ENCODE measurements around the gene ZER1.
A peak's percentile ranks its signal among the peaks of the same experiment; 100 is the strongest.
"Not testable (repeated sequence)": the region's sequence is repeated elsewhere in the genome, so short reads cannot be mapped to it uniquely, and the experiment has no call there.

Gene ZER1

GRCh38 chr9:128786681-128787601 lies 15.2 kb upstream of the ZER1 start, which contains the start of gene TBC1D13:
TBC1D13 (plus strand) TSS chr9:128787253; CDS start chr9:128787354, 101 bp downstream.
- DNase-seq = peak; percentile 90

DNA sequence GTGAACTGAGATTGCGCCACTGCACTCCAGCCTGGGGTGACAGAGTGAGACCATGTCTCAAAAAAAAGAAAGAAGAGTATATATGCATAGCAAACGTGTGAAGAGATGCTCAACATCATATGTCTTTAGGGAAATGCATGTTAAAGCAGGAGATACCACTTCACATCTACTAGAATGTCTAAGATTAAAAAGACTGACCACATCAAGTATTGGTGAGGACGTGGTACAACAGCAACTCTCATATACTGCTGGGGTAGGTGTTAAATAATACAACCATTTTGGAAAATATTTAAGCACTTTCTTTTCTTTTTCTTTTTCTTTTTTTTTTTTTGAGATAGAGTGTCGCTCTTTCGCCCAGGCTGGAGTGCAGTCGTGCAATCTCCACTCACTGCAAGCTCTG lies 13.7 kb upstream of the ZER1 start:
- DNase-seq = no peak

DNA sequence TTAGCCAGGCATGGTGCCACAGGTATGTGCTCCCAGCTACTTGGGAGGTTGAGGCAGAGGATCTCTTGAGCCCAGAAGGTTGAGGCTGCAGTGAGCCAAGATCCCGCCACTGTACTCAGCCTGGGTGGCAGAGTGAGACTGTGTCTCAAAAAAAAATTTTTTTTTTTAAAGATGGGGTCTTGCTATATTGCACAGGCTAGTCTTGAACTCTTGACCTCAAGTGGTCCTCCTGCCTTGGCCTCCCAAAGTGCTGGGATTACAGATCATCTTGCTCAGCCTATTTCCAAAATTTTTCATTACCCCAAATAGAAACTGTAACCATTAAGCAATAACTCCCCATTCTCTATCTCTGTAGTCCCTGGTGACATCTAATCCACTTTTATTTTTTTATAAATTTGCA lies 10.9 kb upstream of the ZER1 start:
- DNase-seq = no peak

DNA sequence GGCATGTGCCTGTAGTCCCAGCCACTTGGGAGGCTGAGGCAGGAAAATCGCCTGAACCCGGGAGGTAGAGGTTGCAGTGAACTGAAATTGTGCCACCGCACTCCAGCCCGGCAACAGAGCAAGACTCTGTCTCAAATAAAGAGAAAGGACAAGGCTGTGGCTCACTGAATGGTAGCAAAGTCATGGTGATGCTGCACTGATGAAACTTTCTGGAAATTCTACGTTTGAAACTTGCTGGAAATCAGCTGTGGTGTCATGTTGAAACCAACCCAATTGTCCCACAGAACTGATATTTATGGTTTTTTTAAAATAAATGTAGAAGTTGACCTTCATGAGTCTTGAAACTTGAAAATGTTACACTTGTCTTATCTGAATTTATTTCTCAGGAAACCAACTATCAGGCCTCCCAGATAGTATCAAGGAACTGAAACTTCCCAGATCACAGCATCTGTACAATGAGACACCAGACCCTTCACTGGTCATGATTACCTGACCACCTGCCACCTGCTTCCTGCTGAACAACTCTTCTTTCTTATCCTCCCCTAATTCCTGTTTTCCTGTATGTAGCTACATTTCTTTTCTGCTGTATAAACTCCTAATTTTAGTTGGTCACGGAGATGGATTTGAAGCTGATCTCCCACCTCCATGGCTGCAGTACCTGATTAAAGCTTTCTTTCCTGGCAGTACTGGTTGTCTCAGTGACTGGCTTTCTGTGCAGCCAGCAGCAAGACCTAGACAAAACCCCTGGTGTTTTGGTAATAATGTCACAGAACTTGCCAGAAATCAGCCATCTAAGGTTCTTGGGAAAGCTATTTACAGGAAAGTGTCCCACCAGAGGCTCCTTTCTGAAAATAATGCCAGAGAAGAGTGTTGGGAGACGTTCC lies 9.7 kb upstream of the ZER1 start:
- DNase-seq = no peak

DNA sequence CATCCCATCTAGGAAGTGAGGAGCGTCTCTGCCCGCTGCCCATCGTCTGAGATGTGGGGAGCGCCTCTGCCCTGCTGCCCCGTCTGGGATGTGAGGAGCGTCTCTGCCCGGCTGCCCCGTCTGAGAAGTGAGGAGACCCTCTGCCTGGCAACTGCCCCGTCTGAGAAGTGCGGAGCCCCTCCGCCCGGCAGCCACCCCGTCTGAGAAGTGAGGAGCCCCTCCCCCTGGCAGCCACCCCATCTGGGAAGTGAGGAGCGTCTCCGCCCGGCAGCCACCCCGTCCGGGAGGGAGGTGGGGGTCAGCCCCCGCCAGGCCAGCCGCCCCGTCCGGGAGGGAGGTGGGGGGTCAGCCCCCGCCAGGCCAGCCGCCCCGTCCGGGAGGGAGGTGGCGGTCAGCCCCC lies 8.4 kb upstream of the ZER1 start:
- not testable (repeated sequence) for DNase-seq

DNA sequence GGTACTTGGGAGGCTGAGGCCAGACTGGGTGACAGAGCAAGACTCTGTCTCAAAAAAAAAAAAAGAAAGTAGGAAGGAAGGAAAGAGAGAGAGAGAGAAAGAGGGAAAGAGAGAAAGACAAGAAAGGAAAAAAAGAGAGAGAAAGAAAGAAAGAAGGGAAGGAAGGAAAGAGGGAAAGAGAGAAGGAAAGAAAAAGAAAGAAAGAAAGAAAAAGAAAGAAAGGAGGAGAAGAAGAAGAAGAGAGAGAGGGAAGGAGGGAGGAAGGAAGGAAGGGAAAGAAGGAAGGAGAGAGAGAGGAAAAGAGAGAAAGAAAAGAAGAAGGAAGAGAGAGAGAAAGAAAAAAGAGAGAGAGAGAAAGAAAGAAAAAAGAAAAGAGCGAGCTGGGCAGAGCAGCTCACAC lies 3.1 kb upstream of the ZER1 start:
- DNase-seq = no peak

DNA sequence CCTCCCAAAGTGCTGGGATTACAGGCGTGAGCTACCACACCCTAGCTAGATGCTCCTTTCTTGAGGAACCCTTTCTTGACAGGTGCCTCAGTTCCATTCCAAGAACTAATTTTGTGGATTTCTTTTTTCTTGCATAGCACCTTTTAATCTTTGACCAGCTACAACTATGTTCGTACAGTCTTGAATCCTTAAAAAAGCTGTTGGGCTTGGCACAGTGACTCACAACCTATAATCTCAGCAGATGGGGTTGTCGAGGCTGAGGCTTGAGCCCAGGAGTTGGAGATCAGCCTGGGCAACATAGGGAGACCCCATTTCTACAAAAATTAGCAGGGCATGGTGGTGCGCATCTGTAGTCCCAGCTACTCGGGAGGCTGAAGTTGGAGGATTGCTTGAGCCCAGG lies 1.3 kb upstream of the ZER1 start:
- no peak for DNase-seq

GRCh38 chr9:128771094-128771721 lies 519 bp downstream of the ZER1 start:
- DNase-seq = no peak

GRCh38 chr9:128770286-128771030 lies 1.3 kb downstream of the ZER1 start:
- no peak for DNase-seq

GRCh38 chr9:128768606-128769005 lies 3.1 kb downstream of the ZER1 start:
- DNase-seq = no peak

DNA sequence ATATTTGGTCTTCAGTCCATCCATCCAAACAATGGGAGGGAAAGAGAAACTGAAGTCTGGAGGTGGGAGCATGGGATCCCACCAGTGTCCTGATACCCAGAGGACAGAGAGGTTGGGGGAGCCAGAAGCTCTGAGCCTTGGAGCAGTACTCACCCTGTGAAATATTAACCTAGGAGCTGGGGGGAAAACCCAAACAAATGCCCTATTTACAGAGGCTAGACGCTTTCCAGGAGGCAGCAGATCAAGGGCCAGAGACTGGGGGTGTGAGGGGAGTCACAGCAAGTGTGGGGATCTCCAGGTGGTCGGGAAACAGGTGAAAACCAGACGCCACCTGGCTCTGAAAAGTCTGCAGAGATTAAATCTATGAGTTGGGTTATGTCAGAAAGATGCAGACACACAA lies 6.2 kb downstream of the ZER1 start:
- no peak for DNase-seq

DNA sequence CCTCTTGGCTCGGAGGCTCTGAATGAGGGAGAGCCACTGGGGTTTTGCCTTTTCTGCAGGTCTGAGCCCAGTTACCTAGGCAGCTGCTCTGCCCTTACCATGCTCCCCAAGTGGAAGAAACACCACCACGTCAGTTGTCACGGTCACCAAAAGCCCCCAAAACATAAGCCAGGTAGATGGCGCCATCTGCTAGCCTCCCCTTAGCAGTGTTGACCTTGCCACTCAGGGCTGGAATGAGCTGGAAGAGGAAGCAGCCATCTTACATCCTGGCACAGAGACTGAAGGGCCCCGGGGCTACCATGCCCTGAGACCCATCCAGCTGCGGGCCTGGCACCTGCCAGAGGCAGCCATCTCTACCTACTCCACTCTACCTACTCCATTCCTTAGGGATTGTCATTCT lies 7.4 kb downstream of the ZER1 start:
- no peak for DNase-seq

- DNase-seq = no peak
Observed at GRCh38 chr9:128762671-128763449, 8.9 kb downstream of the ZER1 start.

GRCh38 chr9:128757602-128758001 lies 14.1 kb downstream of the ZER1 start:
- DNase-seq = no peak

- no peak for DNase-seq
Observed at GRCh38 chr9:128753627-128754026, 18.1 kb downstream of the ZER1 start.

DNA sequence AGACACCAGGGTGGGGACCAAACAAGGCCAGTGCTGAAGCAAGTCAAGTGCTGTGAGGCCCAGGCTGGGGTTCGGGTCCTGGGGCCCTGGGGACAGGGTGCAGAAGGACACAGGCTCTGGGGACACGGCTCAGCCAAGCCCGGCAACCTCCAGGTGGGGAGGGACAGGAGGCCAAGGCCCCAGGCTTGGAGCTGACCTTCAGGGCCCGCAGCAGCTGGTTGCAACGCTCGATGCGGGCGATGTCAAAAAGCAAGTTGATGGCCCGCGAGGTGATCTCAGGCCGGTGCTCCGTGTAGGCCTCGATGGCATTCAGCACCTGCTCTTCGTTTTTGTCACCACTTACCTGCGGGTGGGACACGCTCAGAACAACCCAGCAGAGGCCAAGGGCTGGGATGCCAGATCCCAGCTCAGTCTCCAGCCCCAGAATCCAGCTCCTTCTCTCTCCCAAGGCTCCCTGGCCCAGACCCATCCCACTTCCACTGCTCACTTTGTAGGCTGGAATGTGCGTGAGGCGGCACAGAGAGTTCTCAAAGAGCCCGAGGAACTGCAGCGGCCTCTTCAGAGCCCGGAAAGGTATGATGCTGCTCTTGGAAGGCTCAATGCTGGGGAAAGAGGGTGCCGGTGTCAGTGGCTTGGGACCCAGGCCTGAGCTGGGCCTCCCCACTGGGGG lies 20.7 kb downstream of the ZER1 start:
- no peak for DNase-seq

DNA sequence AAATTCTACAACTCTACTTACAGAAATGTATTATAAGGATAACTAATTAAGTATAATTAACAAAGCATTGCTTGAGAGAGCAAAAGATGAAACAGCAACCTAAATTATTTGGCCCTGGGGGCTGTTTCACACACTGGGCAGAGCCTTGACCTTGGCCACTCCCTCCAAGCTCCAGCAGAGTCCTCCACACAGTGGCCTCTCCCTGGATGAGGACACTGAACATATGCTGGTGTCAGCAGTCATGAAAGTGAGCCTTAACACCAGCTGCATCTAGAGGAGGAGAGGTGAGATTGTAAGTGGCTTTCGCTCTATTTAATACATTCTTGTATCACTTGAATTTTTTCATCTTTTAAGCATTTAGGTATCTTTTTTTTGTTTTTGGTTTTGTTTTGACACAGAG lies 24.5 kb downstream of the ZER1 start:
- DNase-seq = no peak

DNA sequence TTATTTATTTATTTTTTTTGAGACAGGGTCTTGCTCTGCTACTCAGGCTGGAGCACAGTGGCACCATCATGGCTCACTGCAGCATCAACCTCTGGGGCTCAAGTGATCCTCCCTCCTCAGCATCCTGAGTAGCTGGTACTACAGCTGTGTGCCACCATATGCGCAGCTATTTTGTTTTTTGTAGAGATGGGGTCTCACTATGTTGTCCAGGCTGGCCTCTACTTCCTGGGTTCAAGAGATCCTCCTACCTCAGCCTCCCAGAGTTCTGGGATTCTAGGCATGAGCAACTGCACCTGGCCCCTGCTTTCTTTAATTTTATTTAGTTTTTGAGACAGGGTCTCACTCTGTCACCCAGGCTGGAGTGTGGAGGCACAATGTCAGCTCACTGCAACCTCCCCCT lies 28.3 kb downstream of the ZER1 start:
- no peak for DNase-seq

- DNase-seq = no peak
Observed at GRCh38 chr9:128742401-128742800, 29.3 kb downstream of the ZER1 start.

GRCh38 chr9:128735373-128735772 lies 36.4 kb downstream of the ZER1 start:
- no peak for DNase-seq

GRCh38 chr9:128733256-128733655 lies 38.5 kb downstream of the ZER1 start:
- DNase-seq = peak; percentile 44

All from midbrain (tissue), 1 donor.